WTC11 (cell line): ENCODE measurements around the gene NEK10. TPM values are rescaled to one million over a fixed set of nuclear protein-coding genes. Genes with fewer than 3 reads are reported as not detected.

Source experiments
- ATAC-seq: fragments of 200-7000 bp; cut with Tn5 transposase; 2 replicates; pipeline ENCODE4 v1.10.0; 2021; ENCODE audit warnings: mild to moderate bottlenecking, moderate library complexity
- CTCF ChIA-PET: fragments of 300-600 bp; sonication (Branson Sonifier 250); formaldehyde crosslinking; loops from one replicate; lab custom pipeline; 2021; ENCODE audit warnings: antibody characterized with exemption; lab: Charles Lee
- POLR2A ChIA-PET: fragments of 350-600 bp; sonication (Branson Sonifier 250); formaldehyde crosslinking; loops from one replicate; lab custom pipeline; 2021; ENCODE audit warnings: antibody characterized with exemption; lab: Charles Lee
- DNase-seq: peaks from one replicate; pipeline ENCODE4 v3.0.0; 2021; ENCODE audit warnings: low spot score
- H3K27ac Mint-ChIP-seq: 2 replicates; pipeline ENCODE4 v1.8.0; 2021; ENCODE audit warnings: mixed read lengths
- H3K27me3 Mint-ChIP-seq: 2 replicates; pipeline ENCODE4 v1.8.0; 2021; ENCODE audit warnings: low read depth, mild to moderate bottlenecking, moderate library complexity, mixed read lengths
- H3K36me3 Mint-ChIP-seq: 2 replicates; pipeline ENCODE4 v1.8.0; 2021; ENCODE audit warnings: mixed read lengths
- H3K4me1 Mint-ChIP-seq: 2 replicates; pipeline ENCODE4 v1.8.0; 2022; ENCODE audit warnings: mixed read lengths
- H3K4me3 Mint-ChIP-seq: 2 replicates; pipeline ENCODE4 v1.8.0; 2021; ENCODE audit warnings: mild to moderate bottlenecking, moderate library complexity, mixed read lengths
- H3K9me3 Mint-ChIP-seq: 2 replicates; pipeline ENCODE4 v1.8.0; 2021; ENCODE audit warnings: mixed read lengths
- ATF1 ChIP-seq: sonication (generic); formaldehyde crosslinking; IDR thresholded peaks from 2 replicates; pipeline ENCODE4 v1.8.1; 2023; ENCODE audit warnings: mild to moderate bottlenecking, moderate library complexity, missing genetic modification reagents
- CBFB ChIP-seq: sonication (generic); formaldehyde crosslinking; IDR thresholded peaks from 2 replicates; pipeline ENCODE4 v1.8.1; 2022; ENCODE audit warnings: mild to moderate bottlenecking, low read depth, missing genetic modification reagents
- IRF2 ChIP-seq: sonication (generic); formaldehyde crosslinking; IDR thresholded peaks from 2 replicates; pipeline ENCODE4 v1.8.0; 2022; ENCODE audit warnings: low read depth, missing genetic modification reagents, borderline replicate concordance
- MYBL2 ChIP-seq: sonication (generic); formaldehyde crosslinking; IDR thresholded peaks from 2 replicates; pipeline ENCODE4 v1.8.1; 2023; ENCODE audit warnings: mild to moderate bottlenecking, moderate library complexity, missing genetic modification reagents
- NFYB ChIP-seq: sonication (generic); formaldehyde crosslinking; conservative IDR thresholded peaks from 2 replicates; pipeline ENCODE4 v1.8.0; 2022; ENCODE audit warnings: low read depth, missing genetic modification reagents
- NR2C2 ChIP-seq: sonication (generic); formaldehyde crosslinking; IDR thresholded peaks from 2 replicates; pipeline ENCODE4 v1.8.0; 2022; ENCODE audit warnings: mild to moderate bottlenecking, missing genetic modification reagents
- PRRX2 ChIP-seq: fragments of 250-450 bp; sonication (Bioruptor Pico); IDR thresholded peaks from 2 replicates; pipeline ENCODE4 v1.8.0; 2021; ENCODE audit warnings: mild to moderate bottlenecking
- RELA ChIP-seq: sonication (generic); formaldehyde crosslinking; IDR thresholded peaks from 2 replicates; pipeline ENCODE4 v1.8.1; 2022; ENCODE audit warnings: missing genetic modification reagents, mild to moderate bottlenecking, borderline replicate concordance
- SMAD3 ChIP-seq: sonication (generic); formaldehyde crosslinking; IDR thresholded peaks from 2 replicates; pipeline ENCODE4 v1.8.0; 2022; ENCODE audit warnings: missing genetic modification reagents, mild to moderate bottlenecking, borderline replicate concordance
- SMAD4 ChIP-seq: sonication (generic); formaldehyde crosslinking; IDR thresholded peaks from 2 replicates; pipeline ENCODE4 v1.8.0; 2022; ENCODE audit warnings: mild to moderate bottlenecking, missing genetic modification reagents
- SOX15 ChIP-seq: fragments of 250-450 bp; sonication (Bioruptor Pico); IDR thresholded peaks from 2 replicates; pipeline ENCODE4 v1.9.0; 2021; ENCODE audit warnings: mild to moderate bottlenecking
- TCF7 ChIP-seq: sonication (generic); formaldehyde crosslinking; IDR thresholded peaks from 2 replicates; pipeline ENCODE4 v1.8.0; 2022; ENCODE audit warnings: mild to moderate bottlenecking, low read depth, missing genetic modification reagents, moderate library complexity
- ZNF317 ChIP-seq: sonication (generic); formaldehyde crosslinking; IDR thresholded peaks from 2 replicates; pipeline ENCODE4 v1.8.1; 2023; ENCODE audit warnings: low read depth, mild to moderate bottlenecking, moderate library complexity, missing genetic modification reagents, borderline replicate concordance
- total RNA-seq: library from RNA; stranded (reverse); gene quantifications from 3 replicates; pipeline ENCODE4 v1.2.3, GENCODE V29; 2021
- TF ChIP-seq, protein P1 (sequence below): sonication (generic); formaldehyde crosslinking; IDR thresholded peaks from 2 replicates; pipeline ENCODE4 v1.8.0; 2022; ENCODE audit warnings: missing genetic modification reagents
- TF ChIP-seq, protein P2 (sequence below): sonication (generic); formaldehyde crosslinking; IDR thresholded peaks from 2 replicates; pipeline ENCODE4 v1.8.0; 2022; ENCODE audit warnings: mild to moderate bottlenecking, missing genetic modification reagents
- TF ChIP-seq, protein P3 (sequence below): fragments of 250-450 bp; sonication (Bioruptor Pico); IDR thresholded peaks from 2 replicates; pipeline ENCODE4 v1.9.0; 2021; ENCODE audit warnings: mild to moderate bottlenecking
- TF ChIP-seq, protein P4 (sequence below): sonication (generic); formaldehyde crosslinking; IDR thresholded peaks from 2 replicates; pipeline ENCODE4 v1.8.1; 2022; ENCODE audit warnings: low read depth, missing genetic modification reagents, borderline replicate concordance
- TF ChIP-seq, protein P5 (sequence below): fragments of 200-600 bp; IDR thresholded peaks from 2 replicates; pipeline ENCODE4 v1.8.0; 2022; ENCODE audit warnings: antibody characterized with exemption

Gene NEK10
- total RNA-seq, 1 experiment from 2014 or later, result 0.37 TPM

DNA sequence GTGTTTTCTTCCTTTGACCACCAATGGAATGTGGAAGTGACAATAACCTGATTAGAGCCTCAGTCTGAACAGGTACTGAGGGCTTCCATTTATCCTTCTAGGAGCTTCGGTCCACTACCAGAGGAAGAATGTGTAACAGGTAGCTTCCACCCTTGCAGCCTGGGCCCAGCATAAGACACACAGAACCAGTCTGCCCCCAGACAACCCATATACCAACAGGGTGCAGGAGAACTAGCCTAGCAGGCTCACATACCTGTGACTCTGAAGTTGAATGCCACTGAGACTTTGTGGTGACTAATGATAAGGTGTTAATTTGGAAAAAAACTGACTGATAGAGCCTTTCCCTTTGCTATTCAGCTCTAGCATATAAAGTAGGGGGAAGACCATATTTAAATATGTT lies 166.2 kb downstream of the NEK10 start:
- no peak for DNase-seq
- peaks cover 13% of the 10 kb centered on the region for H3K4me1 Mint-ChIP-seq
- no peak overlapping the region for H3K27ac Mint-ChIP-seq
- H3K4me3 Mint-ChIP-seq, result no peak overlapping the region
- ATAC-seq, result peak; percentile 18; the same call in 1 of the 2 replicates
- H3K27me3 Mint-ChIP-seq, result no peaks in the 10 kb centered on the region
- CTCF ChIA-PET, result interaction anchor here (1.5 kb wide), 1 partner anchor 26 kb away, joined by 6 read pairs; no protein-coding TSS in a partner anchor
- peaks cover 16% of the 10 kb centered on the region for H3K36me3 Mint-ChIP-seq
- TF ChIP-seq TCF7 (CRISPR knock-in tag) (no peak), SOX15 (no peak), ZNF317 (CRISPR knock-in tag) (no peak), ATF1 (CRISPR knock-in tag) (no peak), RELA (CRISPR knock-in tag) (no peak), NR2C2 (no peak), IRF2 (no peak), NFYB (CRISPR knock-in tag) (no peak), SMAD3 (no peak), PRRX2 (CRISPR knock-in tag) (no peak), CBFB (CRISPR knock-in tag) (no peak)
- TF ChIP-seq, protein P1, sequence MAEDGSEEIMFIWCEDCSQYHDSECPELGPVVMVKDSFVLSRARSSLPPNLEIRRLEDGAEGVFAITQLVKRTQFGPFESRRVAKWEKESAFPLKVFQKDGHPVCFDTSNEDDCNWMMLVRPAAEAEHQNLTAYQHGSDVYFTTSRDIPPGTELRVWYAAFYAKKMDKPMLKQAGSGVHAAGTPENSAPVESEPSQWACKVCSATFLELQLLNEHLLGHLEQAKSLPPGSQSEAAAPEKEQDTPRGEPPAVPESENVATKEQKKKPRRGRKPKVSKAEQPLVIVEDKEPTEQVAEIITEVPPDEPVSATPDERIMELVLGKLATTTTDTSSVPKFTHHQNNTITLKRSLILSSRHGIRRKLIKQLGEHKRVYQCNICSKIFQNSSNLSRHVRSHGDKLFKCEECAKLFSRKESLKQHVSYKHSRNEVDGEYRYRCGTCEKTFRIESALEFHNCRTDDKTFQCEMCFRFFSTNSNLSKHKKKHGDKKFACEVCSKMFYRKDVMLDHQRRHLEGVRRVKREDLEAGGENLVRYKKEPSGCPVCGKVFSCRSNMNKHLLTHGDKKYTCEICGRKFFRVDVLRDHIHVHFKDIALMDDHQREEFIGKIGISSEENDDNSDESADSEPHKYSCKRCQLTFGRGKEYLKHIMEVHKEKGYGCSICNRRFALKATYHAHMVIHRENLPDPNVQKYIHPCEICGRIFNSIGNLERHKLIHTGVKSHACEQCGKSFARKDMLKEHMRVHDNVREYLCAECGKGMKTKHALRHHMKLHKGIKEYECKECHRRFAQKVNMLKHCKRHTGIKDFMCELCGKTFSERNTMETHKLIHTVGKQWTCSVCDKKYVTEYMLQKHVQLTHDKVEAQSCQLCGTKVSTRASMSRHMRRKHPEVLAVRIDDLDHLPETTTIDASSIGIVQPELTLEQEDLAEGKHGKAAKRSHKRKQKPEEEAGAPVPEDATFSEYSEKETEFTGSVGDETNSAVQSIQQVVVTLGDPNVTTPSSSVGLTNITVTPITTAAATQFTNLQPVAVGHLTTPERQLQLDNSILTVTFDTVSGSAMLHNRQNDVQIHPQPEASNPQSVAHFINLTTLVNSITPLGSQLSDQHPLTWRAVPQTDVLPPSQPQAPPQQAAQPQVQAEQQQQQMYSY, result no peak
- TF ChIP-seq, protein P2, sequence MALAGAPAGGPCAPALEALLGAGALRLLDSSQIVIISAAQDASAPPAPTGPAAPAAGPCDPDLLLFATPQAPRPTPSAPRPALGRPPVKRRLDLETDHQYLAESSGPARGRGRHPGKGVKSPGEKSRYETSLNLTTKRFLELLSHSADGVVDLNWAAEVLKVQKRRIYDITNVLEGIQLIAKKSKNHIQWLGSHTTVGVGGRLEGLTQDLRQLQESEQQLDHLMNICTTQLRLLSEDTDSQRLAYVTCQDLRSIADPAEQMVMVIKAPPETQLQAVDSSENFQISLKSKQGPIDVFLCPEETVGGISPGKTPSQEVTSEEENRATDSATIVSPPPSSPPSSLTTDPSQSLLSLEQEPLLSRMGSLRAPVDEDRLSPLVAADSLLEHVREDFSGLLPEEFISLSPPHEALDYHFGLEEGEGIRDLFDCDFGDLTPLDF (CRISPR knock-in tag), result no peak
- TF ChIP-seq, protein P3, sequence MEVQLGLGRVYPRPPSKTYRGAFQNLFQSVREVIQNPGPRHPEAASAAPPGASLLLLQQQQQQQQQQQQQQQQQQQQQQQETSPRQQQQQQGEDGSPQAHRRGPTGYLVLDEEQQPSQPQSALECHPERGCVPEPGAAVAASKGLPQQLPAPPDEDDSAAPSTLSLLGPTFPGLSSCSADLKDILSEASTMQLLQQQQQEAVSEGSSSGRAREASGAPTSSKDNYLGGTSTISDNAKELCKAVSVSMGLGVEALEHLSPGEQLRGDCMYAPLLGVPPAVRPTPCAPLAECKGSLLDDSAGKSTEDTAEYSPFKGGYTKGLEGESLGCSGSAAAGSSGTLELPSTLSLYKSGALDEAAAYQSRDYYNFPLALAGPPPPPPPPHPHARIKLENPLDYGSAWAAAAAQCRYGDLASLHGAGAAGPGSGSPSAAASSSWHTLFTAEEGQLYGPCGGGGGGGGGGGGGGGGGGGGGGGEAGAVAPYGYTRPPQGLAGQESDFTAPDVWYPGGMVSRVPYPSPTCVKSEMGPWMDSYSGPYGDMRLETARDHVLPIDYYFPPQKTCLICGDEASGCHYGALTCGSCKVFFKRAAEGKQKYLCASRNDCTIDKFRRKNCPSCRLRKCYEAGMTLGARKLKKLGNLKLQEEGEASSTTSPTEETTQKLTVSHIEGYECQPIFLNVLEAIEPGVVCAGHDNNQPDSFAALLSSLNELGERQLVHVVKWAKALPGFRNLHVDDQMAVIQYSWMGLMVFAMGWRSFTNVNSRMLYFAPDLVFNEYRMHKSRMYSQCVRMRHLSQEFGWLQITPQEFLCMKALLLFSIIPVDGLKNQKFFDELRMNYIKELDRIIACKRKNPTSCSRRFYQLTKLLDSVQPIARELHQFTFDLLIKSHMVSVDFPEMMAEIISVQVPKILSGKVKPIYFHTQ (CRISPR knock-in tag), result no peak
- TF ChIP-seq, protein P4, sequence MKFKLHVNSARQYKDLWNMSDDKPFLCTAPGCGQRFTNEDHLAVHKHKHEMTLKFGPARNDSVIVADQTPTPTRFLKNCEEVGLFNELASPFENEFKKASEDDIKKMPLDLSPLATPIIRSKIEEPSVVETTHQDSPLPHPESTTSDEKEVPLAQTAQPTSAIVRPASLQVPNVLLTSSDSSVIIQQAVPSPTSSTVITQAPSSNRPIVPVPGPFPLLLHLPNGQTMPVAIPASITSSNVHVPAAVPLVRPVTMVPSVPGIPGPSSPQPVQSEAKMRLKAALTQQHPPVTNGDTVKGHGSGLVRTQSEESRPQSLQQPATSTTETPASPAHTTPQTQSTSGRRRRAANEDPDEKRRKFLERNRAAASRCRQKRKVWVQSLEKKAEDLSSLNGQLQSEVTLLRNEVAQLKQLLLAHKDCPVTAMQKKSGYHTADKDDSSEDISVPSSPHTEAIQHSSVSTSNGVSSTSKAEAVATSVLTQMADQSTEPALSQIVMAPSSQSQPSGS (CRISPR knock-in tag), result no peak
- TF ChIP-seq, all 79 proteins: peak for 0
- POLR2A ChIA-PET, result no interaction called here
- H3K9me3 Mint-ChIP-seq, result peaks cover 17% of the 10 kb centered on the region

DNA sequence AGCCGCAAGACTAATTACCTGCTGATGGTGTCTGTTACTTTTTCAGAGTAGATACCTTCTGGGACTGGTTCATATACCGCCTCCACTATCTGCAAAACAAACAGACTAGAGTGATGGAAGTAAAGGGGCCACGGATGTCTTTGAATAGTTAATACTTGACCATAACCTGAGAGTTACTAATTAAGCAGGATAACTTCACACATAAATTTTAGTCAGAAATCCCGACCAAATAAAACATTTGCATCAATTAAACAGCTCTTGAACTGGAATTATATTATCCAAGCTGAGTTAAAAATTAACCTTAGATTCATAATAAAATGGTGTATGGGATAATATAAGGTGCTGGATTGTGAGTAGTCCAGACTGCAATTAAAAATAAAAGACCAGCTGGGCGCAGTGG lies 167.7 kb downstream of the NEK10 start:
- H3K36me3 Mint-ChIP-seq, result peaks cover 22% of the 10 kb centered on the region
- H3K27me3 Mint-ChIP-seq, result no peaks in the 10 kb centered on the region
- TF ChIP-seq SMAD4, result no peak
- TF ChIP-seq, protein P5, sequence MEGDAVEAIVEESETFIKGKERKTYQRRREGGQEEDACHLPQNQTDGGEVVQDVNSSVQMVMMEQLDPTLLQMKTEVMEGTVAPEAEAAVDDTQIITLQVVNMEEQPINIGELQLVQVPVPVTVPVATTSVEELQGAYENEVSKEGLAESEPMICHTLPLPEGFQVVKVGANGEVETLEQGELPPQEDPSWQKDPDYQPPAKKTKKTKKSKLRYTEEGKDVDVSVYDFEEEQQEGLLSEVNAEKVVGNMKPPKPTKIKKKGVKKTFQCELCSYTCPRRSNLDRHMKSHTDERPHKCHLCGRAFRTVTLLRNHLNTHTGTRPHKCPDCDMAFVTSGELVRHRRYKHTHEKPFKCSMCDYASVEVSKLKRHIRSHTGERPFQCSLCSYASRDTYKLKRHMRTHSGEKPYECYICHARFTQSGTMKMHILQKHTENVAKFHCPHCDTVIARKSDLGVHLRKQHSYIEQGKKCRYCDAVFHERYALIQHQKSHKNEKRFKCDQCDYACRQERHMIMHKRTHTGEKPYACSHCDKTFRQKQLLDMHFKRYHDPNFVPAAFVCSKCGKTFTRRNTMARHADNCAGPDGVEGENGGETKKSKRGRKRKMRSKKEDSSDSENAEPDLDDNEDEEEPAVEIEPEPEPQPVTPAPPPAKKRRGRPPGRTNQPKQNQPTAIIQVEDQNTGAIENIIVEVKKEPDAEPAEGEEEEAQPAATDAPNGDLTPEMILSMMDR, result no peak
- TF ChIP-seq MYBL2 (CRISPR knock-in tag), result no peak
- CTCF ChIA-PET, result interaction anchor here (1.3 kb wide), 1 partner anchor 27 kb away, joined by 3 read pairs; no protein-coding TSS in a partner anchor
- DNase-seq (no peak), ATAC-seq (no peak)
- no peak overlapping the region for H3K4me3 Mint-ChIP-seq
- H3K9me3 Mint-ChIP-seq, result peaks cover 23% of the 10 kb centered on the region
- H3K4me1 Mint-ChIP-seq, result peaks cover 2% of the 10 kb centered on the region
- POLR2A ChIA-PET, result no interaction called here
- no peak overlapping the region for H3K27ac Mint-ChIP-seq
